Testis (tissue), 3 donors: ENCODE measurements around the gene GRID2. TPM values are rescaled to one million over a fixed set of nuclear protein-coding genes. Genes with fewer than 3 reads are reported as not detected.

Source experiments
- DNase-seq: peaks from one replicate; pipeline ENCODE4 v3.0.0-alpha.2; 2019
- H3K27ac ChIP-seq, 2 donors: fragments of 200-600 bp; sonication (generic); one replicate each; pipeline ENCODE4 v1.5.1; 2019
- H3K27me3 ChIP-seq: fragments of 200-600 bp; sonication (generic); one replicate; pipeline ENCODE4 v1.5.1; 2019
- H3K36me3 ChIP-seq: fragments of 200-600 bp; sonication (generic); one replicate; pipeline ENCODE4 v1.5.1; 2017; ENCODE audit warnings: low read depth; ENCODE audit errors: missing control alignments
- H3K4me1 ChIP-seq: fragments of 200-600 bp; sonication (generic); one replicate; pipeline ENCODE4 v1.5.1; 2019
- H3K4me3 ChIP-seq, 2 donors: fragments of 200-600 bp; sonication (generic); one replicate each; pipeline ENCODE4 v1.5.1; 2017 to 2019
- H3K9me3 ChIP-seq: fragments of 200-600 bp; sonication (generic); one replicate; pipeline ENCODE4 v1.5.1; 2017
- CTCF ChIP-seq, 3 experiments: fragments of 450-650 bp in 2 of 3; fragments of 200-600 bp in 1 of 3; sonication (generic) in 1 of 3; IDR thresholded peaks; one replicate each; pipeline ENCODE4 v1.5.1; 2016 to 2019; ENCODE audit warnings: antibody characterized with exemption in 3 of 3, mild to moderate bottlenecking in 2 of 3, moderate library complexity in 1 of 3
- POLR2A ChIP-seq: fragments of 450-650 bp; IDR thresholded peaks from one replicate; pipeline ENCODE4 v1.6.1; 2017; ENCODE audit warnings: antibody characterized with exemption, mild to moderate bottlenecking, moderate library complexity
- WGBS, 2 donors: methylation state at CpG; one replicate each; pipeline ENCODE4 v1.1.5; 2018; 5-methylcytosine and 5-hydroxymethylcytosine counted together
- intact Hi-C: fragments of 100-400 bp; cut with DNase I; formaldehyde crosslinking; loops from one replicate; pipeline ENCODE4 v1.15.1; 2023; ENCODE audit warnings: low total_unique reads
- polyA plus RNA-seq: library from polyadenylated mRNA; stranded (reverse); fragments of 350-450 nt; fragmentation: Illumina TruSeq; extraction: RNeasy Lipid Tissue Mini Kit (QIAGEN cat#74804); gene quantifications from one replicate; pipeline ENCODE4 v1.2.3, GENCODE V29; 2014; ENCODE audit warnings: low read depth, low replicate concordance; ENCODE audit not compliant: insufficient read depth
- total RNA-seq, 2 donors: library from RNA; depleted of rRNA; stranded (reverse); fragments of >200 nt; gene quantifications; one replicate each; pipeline ENCODE4 v1.2.3, GENCODE V29; 2016

GRID2 gene
- total and polyA plus RNA-seq, 3 donors from 2014 or later, result 27.1 to 34.6 (median 32.7) TPM

GRCh38 chr4:92952897-92953296 lies 649.1 kb downstream of the GRID2 start:
- TF ChIP-seq POLR2A (no peak), CTCF (IDR thresholded peaks at IDR 0.05) (no peak)
- no peaks in the 10 kb centered on the region for H3K27me3 ChIP-seq
- no peaks in the 10 kb centered on the region for H3K9me3 ChIP-seq
- 89 to 92% methylated on average over 3 of the region's 3 CpGs for WGBS, 2 donors
- H3K27ac ChIP-seq, result no peak overlapping the region
- DNase-seq, result no peak
- intact Hi-C loops, result no loop called here
- H3K4me1 ChIP-seq, result no peaks in the 10 kb centered on the region
- no peaks in the 10 kb centered on the region for H3K36me3 ChIP-seq
- H3K4me3 ChIP-seq, result no peak overlapping the region

- no peaks in the 10 kb centered on the region for H3K4me1 ChIP-seq
- intact Hi-C loops, result no loop called here
- H3K4me3 ChIP-seq, result no peak overlapping the region
- H3K36me3 ChIP-seq, result no peaks in the 10 kb centered on the region
- DNase-seq, result no peak
- no peaks in the 10 kb centered on the region for H3K9me3 ChIP-seq
- no peak overlapping the region for H3K27ac ChIP-seq
- TF ChIP-seq POLR2A, result no peak
- TF ChIP-seq CTCF (IDR thresholded peaks at IDR 0.05), result no peak
- no peaks in the 10 kb centered on the region for H3K27me3 ChIP-seq
- 89 to 91% methylated on average over 3 of the region's 3 CpGs for WGBS, 2 donors
Measured at GRCh38 chr4:92953462-92953861, 649.7 kb downstream of the GRID2 start.

GRCh38 chr4:92961881-92962280 lies 658.1 kb downstream of the GRID2 start:
- TF ChIP-seq CTCF (IDR thresholded peaks at IDR 0.05) (no peak), POLR2A (no peak)
- Histone ChIP-seq H3K27ac (no peak overlapping the region), H3K36me3 (no peaks in the 10 kb centered on the region), H3K4me3 (no peak overlapping the region), H3K9me3 (no peaks in the 10 kb centered on the region), H3K4me1 (no peaks in the 10 kb centered on the region), H3K27me3 (no peaks in the 10 kb centered on the region)
- no peak for DNase-seq
- WGBS, 2 donors, result 93 to 98% methylated on average over 2 of the region's 2 CpGs
- intact Hi-C loops, result no loop called here

- TF ChIP-seq POLR2A, result no peak
- no peak for TF ChIP-seq CTCF (IDR thresholded peaks at IDR 0.05)
- Histone ChIP-seq H3K36me3 (no peaks in the 10 kb centered on the region), H3K27ac (no peak overlapping the region), H3K9me3 (no peaks in the 10 kb centered on the region), H3K27me3 (no peaks in the 10 kb centered on the region), H3K4me1 (no peaks in the 10 kb centered on the region), H3K4me3 (no peak overlapping the region)
- DNase-seq, result no peak
- intact Hi-C loops, result no loop called here
- WGBS, 2 donors, result 94% methylated on average over 2 of the region's 2 CpGs
Measured at GRCh38 chr4:92962831-92963230, 659.1 kb downstream of the GRID2 start.

- intact Hi-C loops, result no loop called here
- Histone ChIP-seq H3K4me3 (no peak overlapping the region), H3K27me3 (no peaks in the 10 kb centered on the region), H3K27ac (no peak overlapping the region), H3K9me3 (no peaks in the 10 kb centered on the region), H3K36me3 (no peaks in the 10 kb centered on the region), H3K4me1 (no peaks in the 10 kb centered on the region)
- no peak for DNase-seq
- WGBS, 2 donors, result 87 to 90% methylated on average over 1 of the region's 1 CpG
- TF ChIP-seq POLR2A (no peak), CTCF (IDR thresholded peaks at IDR 0.05) (no peak)
Measured at GRCh38 chr4:92968556-92968955, 664.8 kb downstream of the GRID2 start.
